Body of pancreas (tissue), 4 donors: Measurements from ENCODE around the gene TNNT2. TPM values are rescaled to one million over a fixed set of nuclear protein-coding genes. Genes with fewer than 3 reads are reported as not detected.

Source experiments
- ATAC-seq: fragments of 150-250 bp; one replicate; pipeline ENCODE4 v1.9.1; 2016
- DNase-seq, 4 donors: peaks; one replicate each; pipeline ENCODE4 v3.0.0-alpha.2; 2019
- H3K27ac ChIP-seq, 4 donors: fragments of 200-600 bp; sonication (generic); 1 replicate in 3 of 4; 2 replicates in 1 of 4; pipeline versions ENCODE4 v1.5.1 to v1.6.1; 2016 to 2019; ENCODE audit warnings: mild to moderate bottlenecking in 1 of 4, mixed read lengths in 1 of 4, moderate library complexity in 1 of 4
- H3K27me3 ChIP-seq, 2 donors: fragments of 200-600 bp; sonication (generic); one replicate each; pipeline ENCODE4 v1.6.0; 2016; ENCODE audit warnings: mild to moderate bottlenecking in 1 of 2
- H3K36me3 ChIP-seq, 2 donors: fragments of 200-600 bp; sonication (generic); replicated peaks in 1 of 2; 2 replicates each; pipeline ENCODE4 v1.5.1; 2016; ENCODE audit warnings: low read depth in 2 of 2; ENCODE audit not compliant: insufficient read depth in 1 of 2
- H3K4me1 ChIP-seq: fragments of 200-600 bp; sonication (generic); one replicate; pipeline ENCODE4 v1.6.0; 2016
- H3K4me3 ChIP-seq, 2 donors: fragments of 200-600 bp; sonication (generic); 1 replicate in 1 of 2; 2 replicates in 1 of 2; pipeline ENCODE4 v1.5.1; 2016 to 2019
- H3K9me3 ChIP-seq, 3 donors: fragments of 200-600 bp; sonication (generic); 1 replicate in 2 of 3; 2 replicates in 1 of 3; pipeline ENCODE4 v1.5.1; 2016
- POLR2A ChIP-seq, 3 donors: fragments of 450-650 bp; IDR thresholded peaks; one replicate each; pipeline ENCODE4 v1.6.1; 2016; ENCODE audit warnings: antibody characterized with exemption in 3 of 3, mild to moderate bottlenecking in 2 of 3
- WGBS, 2 donors: methylation state at CpG; one replicate each; pipeline ENCODE4 v1.1.5; 2017; 5-methylcytosine and 5-hydroxymethylcytosine counted together
- intact Hi-C: fragments of 100-400 bp; cut with DNase I; formaldehyde crosslinking; loops from one replicate; pipeline ENCODE4 v1.15.1; 2023
- total RNA-seq, 2 donors: library from RNA; depleted of rRNA; stranded (reverse); fragments of >200 nt; gene quantifications; one replicate each; pipeline ENCODE4 v1.1.0, GENCODE V29; 2016
- TF ChIP-seq, protein P1 (sequence below), 7 experiments: fragments of 450-650 bp in 4 of 7; fragments of 200-600 bp in 3 of 7; sonication (generic) in 3 of 7; IDR thresholded peaks; one replicate each; pipeline ENCODE4 v1.5.1; 2016 to 2019; ENCODE audit warnings: antibody characterized with exemption in 7 of 7

Gene TNNT2
- total RNA-seq, 2 donors from 2014 or later, result 1.8 TPM; not detected in 1

- H3K27ac ChIP-seq, result no peak overlapping the region
- ATAC-seq (no peak), DNase-seq (peak in 1 of 4 donors; percentile 3)
- intact Hi-C loops, result no loop called here
- no peaks in the 10 kb centered on the region for H3K27me3 ChIP-seq
- 77 to 88% methylated on average over 8 to 9 of the region's 9 CpGs for WGBS, 2 donors
- no peaks in the 10 kb centered on the region for H3K36me3 ChIP-seq
- TF ChIP-seq, protein P1, sequence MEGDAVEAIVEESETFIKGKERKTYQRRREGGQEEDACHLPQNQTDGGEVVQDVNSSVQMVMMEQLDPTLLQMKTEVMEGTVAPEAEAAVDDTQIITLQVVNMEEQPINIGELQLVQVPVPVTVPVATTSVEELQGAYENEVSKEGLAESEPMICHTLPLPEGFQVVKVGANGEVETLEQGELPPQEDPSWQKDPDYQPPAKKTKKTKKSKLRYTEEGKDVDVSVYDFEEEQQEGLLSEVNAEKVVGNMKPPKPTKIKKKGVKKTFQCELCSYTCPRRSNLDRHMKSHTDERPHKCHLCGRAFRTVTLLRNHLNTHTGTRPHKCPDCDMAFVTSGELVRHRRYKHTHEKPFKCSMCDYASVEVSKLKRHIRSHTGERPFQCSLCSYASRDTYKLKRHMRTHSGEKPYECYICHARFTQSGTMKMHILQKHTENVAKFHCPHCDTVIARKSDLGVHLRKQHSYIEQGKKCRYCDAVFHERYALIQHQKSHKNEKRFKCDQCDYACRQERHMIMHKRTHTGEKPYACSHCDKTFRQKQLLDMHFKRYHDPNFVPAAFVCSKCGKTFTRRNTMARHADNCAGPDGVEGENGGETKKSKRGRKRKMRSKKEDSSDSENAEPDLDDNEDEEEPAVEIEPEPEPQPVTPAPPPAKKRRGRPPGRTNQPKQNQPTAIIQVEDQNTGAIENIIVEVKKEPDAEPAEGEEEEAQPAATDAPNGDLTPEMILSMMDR (IDR thresholded peaks at IDR 0.05), result no peak
- TF ChIP-seq POLR2A (IDR thresholded peaks at IDR 0.05), result no peak
- H3K4me3 ChIP-seq, result no peak overlapping the region
- no peaks in the 10 kb centered on the region for H3K9me3 ChIP-seq
- H3K4me1 ChIP-seq, result no peaks in the 10 kb centered on the region
These were observed 23.2 kb downstream of the TNNT2 start for GRCh38 chr1:201354151-201354900.

- H3K9me3 ChIP-seq, result no peaks in the 10 kb centered on the region
- TF ChIP-seq, protein P1 (IDR thresholded peaks at IDR 0.05), result no peak
- no peak for TF ChIP-seq POLR2A (IDR thresholded peaks at IDR 0.05)
- H3K4me3 ChIP-seq, result no peak overlapping the region
- no peak overlapping the region for H3K27ac ChIP-seq
- intact Hi-C loops, result no loop called here
- no peaks in the 10 kb centered on the region for H3K36me3 ChIP-seq
- DNase-seq (peak in 1 of 4 donors; percentile 3), ATAC-seq (no peak)
- no peaks in the 10 kb centered on the region for H3K27me3 ChIP-seq
- 72 to 89% methylated on average over 10 to 13 of the region's 13 CpGs for WGBS, 2 donors
- H3K4me1 ChIP-seq, result no peaks in the 10 kb centered on the region
These were observed 24.1 kb downstream of the TNNT2 start for GRCh38 chr1:201353186-201353940.

GRCh38 chr1:201351617-201352016, 25.9 kb downstream of the TNNT2 start:
- DNase-seq (no peak), ATAC-seq (no peak)
- Histone ChIP-seq H3K4me1 (no peaks in the 10 kb centered on the region), H3K27ac (no peak overlapping the region), H3K9me3 (no peaks in the 10 kb centered on the region), H3K27me3 (no peaks in the 10 kb centered on the region), H3K36me3 (no peaks in the 10 kb centered on the region), H3K4me3 (no peak overlapping the region)
- TF ChIP-seq, protein P1 (IDR thresholded peaks at IDR 0.05), result no peak
- TF ChIP-seq POLR2A (IDR thresholded peaks at IDR 0.05), result no peak
- intact Hi-C loops, result no loop called here

GRCh38 chr1:201350884-201351283, 26.6 kb downstream of the TNNT2 start:
- H3K36me3 ChIP-seq, result no peaks in the 10 kb centered on the region
- H3K4me1 ChIP-seq, result no peaks in the 10 kb centered on the region
- intact Hi-C loops, result no loop called here
- no peaks in the 10 kb centered on the region for H3K9me3 ChIP-seq
- H3K27ac ChIP-seq, result no peak overlapping the region
- ATAC-seq, result no peak
- H3K4me3 ChIP-seq, result no peak overlapping the region
- no peak for DNase-seq
- no peaks in the 10 kb centered on the region for H3K27me3 ChIP-seq
- WGBS, 2 donors, result 66 to 75% methylated on average over 7 of the region's 7 CpGs
- TF ChIP-seq, protein P1 (IDR thresholded peaks at IDR 0.05), result no peak
